LNCaP clone FGC (cell line): Measurements from ENCODE around the gene MC3R.

ENCODE experiments used
- DNase-seq: peaks from one replicate; pipeline ENCODE4 v3.0.0-alpha.2; 2011; ENCODE audit warnings: low read depth
- H3K4me3 ChIP-seq: 2 replicates; pipeline ENCODE4 v1.5.1; 2011; ENCODE audit warnings: mild to moderate bottlenecking, low read depth, low read length, control low read depth
- TF ChIP-seq, protein P1 (sequence below): IDR thresholded peaks from 2 replicates; pipeline ENCODE4 v1.5.1; 2012; ENCODE audit warnings: mild to moderate bottlenecking; ENCODE audit not compliant: control insufficient read depth, insufficient read depth; ENCODE audit errors: extremely low read depth

Gene MC3R

DNA sequence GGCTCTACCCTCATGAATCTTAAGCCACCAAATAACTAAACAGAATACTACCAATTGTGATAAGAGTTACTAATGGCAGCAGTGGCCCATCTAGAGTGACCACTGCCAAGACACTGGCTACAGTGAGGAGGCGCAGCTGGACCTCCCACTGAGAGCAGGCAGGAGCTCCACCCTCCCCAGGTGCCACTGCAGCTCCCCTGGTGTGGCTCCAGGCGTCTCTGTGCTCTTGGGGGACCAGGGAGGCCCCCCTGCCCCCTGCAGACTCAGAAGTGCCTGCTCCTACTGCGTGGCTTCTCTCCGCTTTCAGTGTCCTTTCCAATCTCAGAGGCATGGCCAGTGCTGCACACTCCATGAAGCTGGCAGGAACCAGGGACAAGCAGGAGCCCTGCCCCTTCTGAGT, 23.4 kb downstream of the MC3R start:
- H3K4me3 ChIP-seq: no peak overlapping the region
- no peak for DNase-seq
- TF ChIP-seq, protein P1, sequence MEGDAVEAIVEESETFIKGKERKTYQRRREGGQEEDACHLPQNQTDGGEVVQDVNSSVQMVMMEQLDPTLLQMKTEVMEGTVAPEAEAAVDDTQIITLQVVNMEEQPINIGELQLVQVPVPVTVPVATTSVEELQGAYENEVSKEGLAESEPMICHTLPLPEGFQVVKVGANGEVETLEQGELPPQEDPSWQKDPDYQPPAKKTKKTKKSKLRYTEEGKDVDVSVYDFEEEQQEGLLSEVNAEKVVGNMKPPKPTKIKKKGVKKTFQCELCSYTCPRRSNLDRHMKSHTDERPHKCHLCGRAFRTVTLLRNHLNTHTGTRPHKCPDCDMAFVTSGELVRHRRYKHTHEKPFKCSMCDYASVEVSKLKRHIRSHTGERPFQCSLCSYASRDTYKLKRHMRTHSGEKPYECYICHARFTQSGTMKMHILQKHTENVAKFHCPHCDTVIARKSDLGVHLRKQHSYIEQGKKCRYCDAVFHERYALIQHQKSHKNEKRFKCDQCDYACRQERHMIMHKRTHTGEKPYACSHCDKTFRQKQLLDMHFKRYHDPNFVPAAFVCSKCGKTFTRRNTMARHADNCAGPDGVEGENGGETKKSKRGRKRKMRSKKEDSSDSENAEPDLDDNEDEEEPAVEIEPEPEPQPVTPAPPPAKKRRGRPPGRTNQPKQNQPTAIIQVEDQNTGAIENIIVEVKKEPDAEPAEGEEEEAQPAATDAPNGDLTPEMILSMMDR: no peak

- H3K4me3 ChIP-seq: no peak overlapping the region
- TF ChIP-seq, protein P1: no peak
- no peak for DNase-seq
Observed at GRCh38 chr20:56273491-56273890, 25.0 kb downstream of the MC3R start.

- DNase-seq: no peak
- H3K4me3 ChIP-seq: no peak overlapping the region
- TF ChIP-seq, protein P1: no peak
Observed at GRCh38 chr20:56274156-56274555, 25.6 kb downstream of the MC3R start.

- no peak for DNase-seq
- TF ChIP-seq, protein P1: no peak
- H3K4me3 ChIP-seq: no peak overlapping the region
Observed at GRCh38 chr20:56278196-56278595, 29.7 kb downstream of the MC3R start.

- no peak for DNase-seq
- TF ChIP-seq, protein P1: no peak
- no peak overlapping the region for H3K4me3 ChIP-seq
Observed at GRCh38 chr20:56285496-56285895, 37.0 kb downstream of the MC3R start.

- TF ChIP-seq, protein P1: no peak
- no peak for DNase-seq
- no peak overlapping the region for H3K4me3 ChIP-seq
Observed at GRCh38 chr20:56289652-56290051, 41.1 kb downstream of the MC3R start.

GRCh38 chr20:56299362-56299761, 50.8 kb downstream of the MC3R start:
- no peak overlapping the region for H3K4me3 ChIP-seq
- TF ChIP-seq, protein P1: no peak
- no peak for DNase-seq
